HEK293 (cell line): ENCODE data around the gene DUSP2.

Experiments used
- CTCF ChIA-PET: fragments of 350-600 bp; formaldehyde crosslinking; extraction: SDS; loops from one replicate; lab custom pipeline; 2021; ENCODE audit warnings: antibody characterized with exemption; lab: Yijun Ruan, JAX
- POLR2A ChIA-PET: fragments of 300-600 bp; formaldehyde crosslinking; extraction: SDS; loops from one replicate; lab custom pipeline; 2020; ENCODE audit warnings: antibody characterized with exemption, inconsistent platforms; lab: Yijun Ruan, JAX
- H3K27ac ChIP-seq: fragments of 200-500 bp; sonication (Bioruptor generic); 2 replicates; pipeline ENCODE4 v1.5.1; 2014; ENCODE audit warnings: low read depth, low read length, control low read depth, inconsistent platforms; ENCODE audit errors: extremely low read depth
- H3K36me3 ChIP-seq, 2 experiments: fragments of 200-500 bp in 1 of 2; sonication (Bioruptor generic) in 1 of 2; 1 replicate in 1 of 2; 2 replicates in 1 of 2; pipeline ENCODE4 v1.5.1; 2014 to 2017; ENCODE audit warnings: inconsistent platforms in 2 of 2, low read length in 2 of 2; ENCODE audit not compliant: control insufficient read depth in 2 of 2, insufficient read depth in 1 of 2
- H3K4me1 ChIP-seq: fragments of 200-500 bp; sonication (Bioruptor generic); 2 replicates; pipeline ENCODE4 v1.5.1; 2014; ENCODE audit warnings: mild to moderate bottlenecking, low read length, inconsistent platforms; ENCODE audit not compliant: control insufficient read depth, insufficient read depth
- H3K4me3 ChIP-seq: 2 replicates; pipeline ENCODE4 v1.5.1; 2011; ENCODE audit warnings: low read depth, mild to moderate bottlenecking, control low read depth, low read length, moderate library complexity
- H3K9me3 ChIP-seq: fragments of 200-500 bp; sonication (Bioruptor generic); 2 replicates; pipeline ENCODE4 v1.5.1; 2014; ENCODE audit warnings: low read depth, low read length, inconsistent platforms; ENCODE audit not compliant: control insufficient read depth, insufficient read depth
- ATF2 ChIP-seq: fragments of 450-650 bp; formaldehyde crosslinking; IDR thresholded peaks from 2 replicates; pipeline ENCODE4 v1.5.1; 2016; ENCODE audit warnings: missing biosample characterization, missing genetic modification characterization, low read depth
- CTCF ChIP-seq: fragments of 450-650 bp; formaldehyde crosslinking; IDR thresholded peaks from 2 replicates; pipeline ENCODE4 v1.5.1; 2016; ENCODE audit warnings: missing biosample characterization, missing genetic modification characterization
- GFI1B ChIP-seq: fragments of 450-650 bp; formaldehyde crosslinking; IDR thresholded peaks from 2 replicates; pipeline ENCODE4 v1.5.1; 2016; ENCODE audit warnings: missing biosample characterization, missing genetic modification characterization
- PATZ1 ChIP-seq: fragments of 450-650 bp; formaldehyde crosslinking; IDR thresholded peaks from 2 replicates; pipeline ENCODE4 v1.5.1; 2016; ENCODE audit warnings: missing biosample characterization, missing genetic modification characterization
- PRDM6 ChIP-seq: fragments of 450-650 bp; formaldehyde crosslinking; IDR thresholded peaks from 2 replicates; pipeline ENCODE4 v1.5.1; 2017; ENCODE audit warnings: missing biosample characterization, missing genetic modification characterization
- REPIN1 ChIP-seq: fragments of 450-650 bp; formaldehyde crosslinking; IDR thresholded peaks from 2 replicates; pipeline ENCODE4 v1.5.1; 2017; ENCODE audit warnings: missing biosample characterization, missing genetic modification characterization, low read depth
- SP3 ChIP-seq: fragments of 450-650 bp; formaldehyde crosslinking; IDR thresholded peaks from 2 replicates; pipeline ENCODE4 v1.5.1; 2016; ENCODE audit warnings: missing biosample characterization, missing genetic modification characterization
- ZNF140 ChIP-seq: fragments of 450-650 bp; formaldehyde crosslinking; IDR thresholded peaks from 2 replicates; pipeline ENCODE4 v1.5.1; 2016; ENCODE audit warnings: missing biosample characterization, missing genetic modification characterization
- ZNF155 ChIP-seq: fragments of 450-650 bp; formaldehyde crosslinking; IDR thresholded peaks from 2 replicates; pipeline ENCODE4 v1.5.1; 2016; ENCODE audit warnings: missing biosample characterization, missing genetic modification characterization
- ZNF23 ChIP-seq: fragments of 450-650 bp; formaldehyde crosslinking; IDR thresholded peaks from 2 replicates; pipeline ENCODE4 v1.5.1; 2016; ENCODE audit warnings: missing biosample characterization, missing genetic modification characterization, borderline replicate concordance
- ZNF274 ChIP-seq, 2 experiments: fragments of 200-500 bp in 1 of 2; fragments of 450-650 bp in 1 of 2; sonication (Bioruptor generic) in 1 of 2; formaldehyde crosslinking in 1 of 2; IDR thresholded peaks; 2 replicates each; pipeline versions ENCODE4 v1.5.1 to v1.6.1; 2014 to 2016; ENCODE audit warnings: borderline replicate concordance in 1 of 2, inconsistent platforms in 1 of 2, low read length in 1 of 2, missing biosample characterization in 1 of 2, missing genetic modification characterization in 1 of 2
- ZNF404 ChIP-seq: fragments of 450-650 bp; formaldehyde crosslinking; IDR thresholded peaks from 2 replicates; pipeline ENCODE4 v1.5.1; 2017; ENCODE audit warnings: missing biosample characterization, missing genetic modification characterization
- ZNF501 ChIP-seq: fragments of 450-650 bp; formaldehyde crosslinking; IDR thresholded peaks from 2 replicates; pipeline ENCODE4 v1.5.1; 2016; ENCODE audit warnings: missing biosample characterization, missing genetic modification characterization
- ZNF530 ChIP-seq: fragments of 450-650 bp; formaldehyde crosslinking; IDR thresholded peaks from 2 replicates; pipeline ENCODE4 v1.5.1; 2016; ENCODE audit warnings: low read depth, missing biosample characterization, missing genetic modification characterization
- ZNF571 ChIP-seq: fragments of 450-650 bp; formaldehyde crosslinking; IDR thresholded peaks from 2 replicates; pipeline ENCODE4 v1.5.0; 2017; ENCODE audit warnings: missing biosample characterization, missing genetic modification characterization
- ZNF639 ChIP-seq: fragments of 450-650 bp; formaldehyde crosslinking; IDR thresholded peaks from 2 replicates; pipeline ENCODE4 v1.5.1; 2016; ENCODE audit warnings: missing biosample characterization, missing genetic modification characterization
- ZNF660 ChIP-seq: fragments of 450-650 bp; IDR thresholded peaks from 2 replicates; pipeline ENCODE4 v1.5.1; 2018; ENCODE audit warnings: missing biosample characterization, mild to moderate bottlenecking, missing genetic modification characterization
- ZNF707 ChIP-seq: fragments of 450-650 bp; formaldehyde crosslinking; IDR thresholded peaks from 2 replicates; pipeline ENCODE4 v1.5.1; 2016; ENCODE audit warnings: missing biosample characterization, missing genetic modification characterization
- ZSCAN18 ChIP-seq: fragments of 450-650 bp; formaldehyde crosslinking; IDR thresholded peaks from 2 replicates; pipeline ENCODE4 v1.5.1; 2016; ENCODE audit warnings: missing biosample characterization, missing genetic modification characterization

DUSP2 gene

GRCh38 chr2:96123936-96124335 lies 21.3 kb downstream of the DUSP2 start:
- POLR2A ChIA-PET, result no interaction called here
- Histone ChIP-seq H3K9me3 (no peaks in the 10 kb centered on the region), H3K4me3 (no peak overlapping the region), H3K27ac (no peak overlapping the region), H3K4me1 (no peaks in the 10 kb centered on the region), H3K36me3 (no peaks in the 10 kb centered on the region)
- CTCF ChIA-PET, result interaction anchor here (0.5 kb wide), 2 partner anchors 84 to 893 kb away, joined by 3 to 4 read pairs; no protein-coding TSS in a partner anchor
- TF ChIP-seq CTCF (tag by site-specific recombination) (no peak), GFI1B (tag by site-specific recombination) (no peak), SP3 (tag by site-specific recombination) (no peak), ZNF530 (tag by site-specific recombination) (no peak), ZNF660 (tag by site-specific recombination) (no peak), ZNF23 (tag by site-specific recombination) (no peak)

- H3K27ac ChIP-seq, result no peak overlapping the region
- ChIA-PET POLR2A (interaction anchor here (0.6 kb wide), 1 partner anchor 85 kb away, joined by 3 read pairs; the partner anchor contains the start of gene STARD7), CTCF (no interaction called here)
- no peaks in the 10 kb centered on the region for H3K9me3 ChIP-seq
- no peak overlapping the region for H3K4me3 ChIP-seq
- TF ChIP-seq ZNF571 (tag by site-specific recombination) (no peak), ATF2 (tag by site-specific recombination) (no peak), ZNF639 (no peak), ZNF140 (tag by site-specific recombination) (no peak), PRDM6 (tag by site-specific recombination) (no peak), ZNF155 (tag by site-specific recombination) (no peak), ZNF274 (IDR thresholded peaks at IDR 0.05; ENCODE audit: low read length) (no peak), ZNF274 (tag by site-specific recombination; IDR thresholded peaks at IDR 0.05; ENCODE audit: borderline replicate concordance) (no peak), ZNF707 (tag by site-specific recombination) (no peak), REPIN1 (no peak), ZNF404 (tag by site-specific recombination) (no peak), PATZ1 (no peak), ZSCAN18 (tag by site-specific recombination) (no peak), ZNF501 (tag by site-specific recombination) (no peak)
- H3K36me3 ChIP-seq, result no peaks in the 10 kb centered on the region
- no peaks in the 10 kb centered on the region for H3K4me1 ChIP-seq
Observed at GRCh38 chr2:96123290-96123689, 21.9 kb downstream of the DUSP2 start.
